Mesothelial cell of epicardium (in vitro differentiated cells): ENCODE measurements around the gene NME7. TPM values are rescaled to one million over a fixed set of nuclear protein-coding genes. Genes with fewer than 3 reads are reported as not detected.
"Not testable (repeated sequence)": the region's sequence is repeated elsewhere in the genome, so short reads cannot be mapped to it uniquely, and the experiment has no call there.

Experiments used
- DNase-seq, 2 experiments: peaks; one replicate each; pipeline ENCODE4 v3.0.0; 2021; ENCODE audit warnings: low spot score in 2 of 2; ENCODE audit not compliant: unreplicated experiment in 2 of 2
- H3K27ac Mint-ChIP-seq: 2 replicates; pipeline ENCODE4 v1.8.0; 2021; ENCODE audit warnings: mixed read lengths
- H3K27me3 Mint-ChIP-seq: 2 replicates; pipeline ENCODE4 v1.8.0; 2021; ENCODE audit warnings: low read depth, mixed read lengths
- H3K36me3 Mint-ChIP-seq: 2 replicates; pipeline ENCODE4 v1.8.0; 2021; ENCODE audit warnings: mixed read lengths
- H3K4me1 Mint-ChIP-seq: 2 replicates; pipeline ENCODE4 v1.8.0; 2021; ENCODE audit warnings: mixed read lengths
- H3K4me3 Mint-ChIP-seq: 2 replicates; pipeline ENCODE4 v1.8.0; 2021; ENCODE audit warnings: mild to moderate bottlenecking, moderate library complexity, mixed read lengths
- H3K9me3 Mint-ChIP-seq: 2 replicates; pipeline ENCODE4 v1.8.0; 2021; ENCODE audit warnings: mixed read lengths
- CTCF ChIP-seq: fragments of 200-600 bp; sonication (generic); IDR thresholded peaks from one replicate; pipeline ENCODE4 v1.5.0; 2021; ENCODE audit warnings: antibody characterized with exemption; ENCODE audit not compliant: unreplicated experiment
- total RNA-seq: library from RNA; stranded (reverse); gene quantifications from 3 replicates; pipeline ENCODE4 v1.2.1, GENCODE V29; 2021

Gene NME7
- total RNA-seq, 1 donor from 2014 or later = 28.9 TPM

GRCh38 chr1:169184812-169185211, 182.8 kb downstream of the NME7 start:
- Mint-ChIP-seq H3K36me3 (peaks cover 17% of the 10 kb centered on the region), H3K27ac (no peak overlapping the region)

GRCh38 chr1:169180174-169180573, 187.4 kb downstream of the NME7 start:
- TF ChIP-seq CTCF = no peak
- Mint-ChIP-seq H3K4me1 (peaks cover 9% of the 10 kb centered on the region), H3K27me3 (no peaks in the 10 kb centered on the region), H3K36me3 (no peaks in the 10 kb centered on the region), H3K9me3 (peaks cover 3% of the 10 kb centered on the region), H3K27ac (no peak overlapping the region), H3K4me3 (no peak overlapping the region)
- no peak for DNase-seq

More at GRCh38 chr1:169184812-169185211, 182.8 kb downstream of the NME7 start:
- H3K27me3 Mint-ChIP-seq = no peaks in the 10 kb centered on the region
- H3K4me3 Mint-ChIP-seq = no peak overlapping the region
- DNase-seq = no peak
- H3K4me1 Mint-ChIP-seq = peaks cover 11% of the 10 kb centered on the region
- TF ChIP-seq CTCF = no peak
- peaks cover 3% of the 10 kb centered on the region for H3K9me3 Mint-ChIP-seq

- not testable (repeated sequence) for H3K4me1 Mint-ChIP-seq, H3K36me3 Mint-ChIP-seq, H3K9me3 Mint-ChIP-seq, DNase-seq, H3K27me3 Mint-ChIP-seq, H3K4me3 Mint-ChIP-seq, H3K27ac Mint-ChIP-seq
Measured at GRCh38 chr1:169179431-169179830, 188.2 kb downstream of the NME7 start.

- peaks cover 12% of the 10 kb centered on the region for H3K4me1 Mint-ChIP-seq
- H3K36me3 Mint-ChIP-seq = no peaks in the 10 kb centered on the region
- H3K27ac Mint-ChIP-seq = no peak overlapping the region
- DNase-seq = no peak
- H3K27me3 Mint-ChIP-seq = no peaks in the 10 kb centered on the region
- H3K9me3 Mint-ChIP-seq = peaks cover 3% of the 10 kb centered on the region
- no peak for TF ChIP-seq CTCF
- H3K4me3 Mint-ChIP-seq = no peak overlapping the region
Measured at GRCh38 chr1:169175461-169175860, 192.1 kb downstream of the NME7 start.

- H3K4me3 Mint-ChIP-seq = no peak overlapping the region
- H3K9me3 Mint-ChIP-seq = no peaks in the 10 kb centered on the region
- H3K4me1 Mint-ChIP-seq = no peaks in the 10 kb centered on the region
- H3K27me3 Mint-ChIP-seq = no peaks in the 10 kb centered on the region
- H3K27ac Mint-ChIP-seq = no peak overlapping the region
- TF ChIP-seq CTCF = no peak
- DNase-seq = no peak
- no peaks in the 10 kb centered on the region for H3K36me3 Mint-ChIP-seq
Measured at GRCh38 chr1:169163059-169163458, 204.5 kb downstream of the NME7 start.

- no peak for TF ChIP-seq CTCF
- no peaks in the 10 kb centered on the region for H3K36me3 Mint-ChIP-seq
- peaks cover 4% of the 10 kb centered on the region for H3K4me1 Mint-ChIP-seq
- no peak for DNase-seq
- H3K4me3 Mint-ChIP-seq = no peak overlapping the region
- H3K27ac Mint-ChIP-seq = no peak overlapping the region
- no peaks in the 10 kb centered on the region for H3K27me3 Mint-ChIP-seq
- H3K9me3 Mint-ChIP-seq = no peaks in the 10 kb centered on the region
Measured at GRCh38 chr1:169161496-169162194, 206.0 kb downstream of the NME7 start.
